H1 (cell line): ENCODE data around the gene PLA2G2E. TPM values are rescaled to one million over a fixed set of nuclear protein-coding genes. Genes with fewer than 3 reads are reported as not detected.

ENCODE experiments used
- CTCF ChIA-PET: fragments of 300-600 bp; sonication (Branson Sonifier 250); formaldehyde crosslinking; loops from one replicate; lab custom pipeline; 2021; ENCODE audit not compliant: partially characterized antibody; lab: Charles Lee
- POLR2A ChIA-PET: fragments of 300-600 bp; sonication (Branson Sonifier 250); formaldehyde crosslinking; loops from one replicate; lab custom pipeline; 2021; ENCODE audit warnings: inconsistent platforms; ENCODE audit not compliant: partially characterized antibody; lab: Charles Lee
- DNase-seq, 2 experiments: peaks; one replicate each; pipeline versions ENCODE4 v3.0.0 to v3.0.0-alpha.2; 2010 to 2022; ENCODE audit warnings: low spot score in 2 of 2, low read depth in 1 of 2, mixed read lengths in 1 of 2
- FAIRE-seq: peaks from 2 replicates; lab custom pipeline; 2011; peaks lifted over from hg19 to GRCh38; lab: Jason Lieb, UNC
- H2AFZ ChIP-seq: 2 replicates; pipeline ENCODE4 v1.8.1; 2012; ENCODE audit warnings: low read length, inconsistent platforms
- H2AK5ac ChIP-seq: 2 replicates; pipeline ENCODE4 v1.6.1; 2013; ENCODE audit warnings: low read depth, low read length
- H2BK120ac ChIP-seq: replicated peaks from 2 replicates; pipeline ENCODE3; 2013; ENCODE audit warnings: low read depth, low read length, inconsistent platforms
- H2BK12ac ChIP-seq: 2 replicates; pipeline ENCODE4 v1.6.1; 2013; ENCODE audit warnings: low read depth, low read length
- H2BK15ac ChIP-seq: 2 replicates; pipeline ENCODE4 v1.6.1; 2013; ENCODE audit warnings: low read length
- H2BK20ac ChIP-seq: 2 replicates; pipeline ENCODE4 v1.6.1; 2013; ENCODE audit warnings: low read length
- H2BK5ac ChIP-seq: 2 replicates; pipeline ENCODE4 v1.6.1; 2013; ENCODE audit warnings: low read depth, low read length
- H3K14ac ChIP-seq: 2 replicates; pipeline ENCODE4 v1.6.1; 2013; ENCODE audit warnings: inconsistent platforms; ENCODE audit not compliant: insufficient read length
- H3K18ac ChIP-seq: 2 replicates; pipeline ENCODE4 v1.6.1; 2013; ENCODE audit warnings: low read length; ENCODE audit errors: extremely low read depth
- H3K23ac ChIP-seq: 2 replicates; pipeline ENCODE4 v1.6.1; 2013; ENCODE audit warnings: inconsistent platforms; ENCODE audit not compliant: insufficient read length
- H3K23me2 ChIP-seq: 2 replicates; pipeline ENCODE4 v1.6.1; 2013; ENCODE audit warnings: low read depth, low read length
- H3K27ac ChIP-seq: 2 replicates; pipeline ENCODE4 v1.6.1; 2011; ENCODE audit warnings: low read depth, low read length, inconsistent platforms
- H3K27me3 ChIP-seq, 4 experiments: replicated peaks in 1 of 4; 1 replicate in 1 of 4; 2 replicates in 3 of 4; pipeline versions ENCODE4 v1.6.1 to v1.8.1; 2011 to 2013; ENCODE audit warnings: low read length in 3 of 4, mild to moderate bottlenecking in 3 of 4, inconsistent platforms in 2 of 4, mixed read lengths in 2 of 4, moderate library complexity in 1 of 4; ENCODE audit not compliant: control insufficient read depth in 3 of 4, insufficient read depth in 3 of 4; ENCODE audit errors: extremely low read depth in 1 of 4
- H3K36me3 ChIP-seq, 4 experiments: 2 replicates each; pipeline versions ENCODE4 v1.6.1 to v1.8.1; 2011 to 2013; ENCODE audit warnings: mild to moderate bottlenecking in 4 of 4, low read length in 3 of 4, moderate library complexity in 2 of 4, control low read depth in 1 of 4, inconsistent platforms in 1 of 4; ENCODE audit not compliant: insufficient read depth in 4 of 4, control insufficient read depth in 2 of 4
- H3K4ac ChIP-seq: replicated peaks from 2 replicates; pipeline ENCODE3; 2013; ENCODE audit warnings: low read length, low read depth, mixed read lengths, inconsistent platforms; ENCODE audit not compliant: insufficient read length
- H3K4me1 ChIP-seq, 4 experiments: replicated peaks in 1 of 4; 1 replicate in 1 of 4; 2 replicates in 3 of 4; pipeline versions ENCODE4 v1.6.1 to v1.8.1; 2011 to 2013; ENCODE audit warnings: low read length in 3 of 4, inconsistent platforms in 2 of 4, mixed read lengths in 1 of 4; ENCODE audit not compliant: insufficient read depth in 4 of 4, control insufficient read depth in 3 of 4
- H3K4me2 ChIP-seq, 2 experiments: 2 replicates each; pipeline versions ENCODE4 v1.6.1 to v1.8.1; 2011 to 2013; ENCODE audit warnings: low read depth in 2 of 2, low read length in 2 of 2, control low read depth in 1 of 2, inconsistent platforms in 1 of 2, mild to moderate bottlenecking in 1 of 2; ENCODE audit not compliant: insufficient read depth in 1 of 2
- H3K4me3 ChIP-seq, 4 experiments: fragments of 200-600, 300-600 bp in 1 of 4; sonication (generic), shearing (Covaris generic), sonication (Bioruptor Twin) in 1 of 4; 2 replicates each; pipeline versions ENCODE4 v1.5.1 to v1.8.1; 2011 to 2016; ENCODE audit warnings: low read length in 4 of 4, low read depth in 3 of 4, control low read depth in 2 of 4, inconsistent platforms in 2 of 4, mild to moderate bottlenecking in 2 of 4, mixed read lengths in 1 of 4, moderate library complexity in 1 of 4; ENCODE audit not compliant: insufficient read depth in 2 of 4; ENCODE audit errors: extremely low read depth in 1 of 4
- H3K56ac ChIP-seq: replicated peaks from 2 replicates; pipeline ENCODE3; 2013; ENCODE audit warnings: low read depth, mild to moderate bottlenecking, mixed read lengths, low read length, inconsistent platforms; ENCODE audit not compliant: insufficient read length
- H3K79me1 ChIP-seq: 2 replicates; pipeline ENCODE4 v1.6.1; 2013; ENCODE audit warnings: low read depth, low read length, control low read depth
- H3K79me2 ChIP-seq, 2 experiments: 2 replicates each; pipeline versions ENCODE4 v1.6.1 to v1.8.1; 2012 to 2013; ENCODE audit warnings: low read length in 2 of 2, mild to moderate bottlenecking in 2 of 2, inconsistent platforms in 1 of 2; ENCODE audit not compliant: insufficient read depth in 2 of 2, control insufficient read depth in 1 of 2
- H3K9ac ChIP-seq, 4 experiments: replicated peaks in 1 of 4; 1 replicate in 1 of 4; 2 replicates in 3 of 4; pipeline versions ENCODE4 v1.6.1 to v1.8.1; 2011 to 2013; ENCODE audit warnings: low read depth in 3 of 4, low read length in 3 of 4, control low read depth in 2 of 4, mild to moderate bottlenecking in 2 of 4, moderate library complexity in 2 of 4, inconsistent platforms in 1 of 4; ENCODE audit errors: extremely low read depth in 1 of 4
- H3K9me3 ChIP-seq, 2 experiments: 2 replicates each; pipeline versions ENCODE4 v1.6.1 to v1.8.1; 2012 to 2013; ENCODE audit warnings: mild to moderate bottlenecking in 2 of 2, moderate library complexity in 2 of 2, control low read depth in 1 of 2, inconsistent platforms in 1 of 2, low read depth in 1 of 2, low read length in 1 of 2, mixed read lengths in 1 of 2; ENCODE audit not compliant: insufficient read depth in 2 of 2
- H4K20me1 ChIP-seq, 2 experiments: replicated peaks in 1 of 2; 2 replicates each; pipeline versions ENCODE3 to v1.8.1; 2011 to 2013; ENCODE audit warnings: inconsistent platforms in 2 of 2, low read length in 2 of 2, mild to moderate bottlenecking in 1 of 2; ENCODE audit not compliant: insufficient read depth in 2 of 2, control insufficient read depth in 1 of 2
- H4K5ac ChIP-seq: 2 replicates; pipeline ENCODE4 v1.6.1; 2013; ENCODE audit warnings: low read length, low read depth, mixed read lengths, inconsistent platforms; ENCODE audit not compliant: insufficient read length
- H4K8ac ChIP-seq: 2 replicates; pipeline ENCODE4 v1.8.0; 2013; ENCODE audit warnings: mild to moderate bottlenecking, moderate library complexity, low read length, inconsistent platforms; ENCODE audit not compliant: insufficient read depth; ENCODE audit errors: extremely low read depth
- H4K91ac ChIP-seq: replicated peaks from 2 replicates; pipeline ENCODE3; 2013; ENCODE audit warnings: low read length, mixed read lengths, inconsistent platforms; ENCODE audit not compliant: insufficient read length
- BCL11A ChIP-seq, 2 experiments: IDR thresholded peaks; one replicate each; pipeline ENCODE4 v1.6.1; 2011; ENCODE audit warnings: low read depth in 2 of 2, low read length in 2 of 2, mild to moderate bottlenecking in 2 of 2
- CBX8 ChIP-seq: fragments of 300-800, 300-1000 bp; sonication (generic); IDR thresholded peaks from 2 replicates; pipeline ENCODE4 v1.7.1; 2016; ENCODE audit warnings: low read depth, low read length, borderline replicate concordance
- CHD2 ChIP-seq: IDR thresholded peaks from 2 replicates; pipeline ENCODE4 v1.6.1; 2012; ENCODE audit warnings: low read length, improper control_type of control experiment
- EP300 ChIP-seq, 2 experiments: IDR thresholded peaks; 1 replicate in 1 of 2; 2 replicates in 1 of 2; pipeline ENCODE4 v1.6.1; 2011 to 2012; ENCODE audit warnings: low read depth in 2 of 2, low read length in 2 of 2, mild to moderate bottlenecking in 2 of 2, borderline replicate concordance in 1 of 2, inconsistent platforms in 1 of 2, moderate library complexity in 1 of 2
- HDAC6 ChIP-seq: IDR thresholded peaks from one replicate; pipeline ENCODE4 v1.7.1; 2012; ENCODE audit warnings: low read depth, mild to moderate bottlenecking, inconsistent platforms, low read length, moderate library complexity
- JUND ChIP-seq: IDR thresholded peaks from 2 replicates; pipeline ENCODE4 v1.6.1; 2011; ENCODE audit warnings: mild to moderate bottlenecking, improper control_type of control experiment, low read length
- KDM4A ChIP-seq: IDR thresholded peaks from one replicate; pipeline ENCODE4 v1.7.1; 2012; ENCODE audit warnings: low read depth, mild to moderate bottlenecking, moderate library complexity, low read length, inconsistent platforms; ENCODE audit not compliant: severe bottlenecking
- POLR2A ChIP-seq, 2 experiments: IDR thresholded peaks; 1 replicate in 1 of 2; 2 replicates in 1 of 2; pipeline ENCODE4 v1.6.1; 2011; ENCODE audit warnings: low read depth in 2 of 2, low read length in 2 of 2, mild to moderate bottlenecking in 2 of 2; ENCODE audit errors: control extremely low read depth in 1 of 2
- POU5F1 ChIP-seq: IDR thresholded peaks from 2 replicates; pipeline ENCODE4 v1.6.1; 2011; ENCODE audit warnings: low read depth, mild to moderate bottlenecking, low read length, moderate library complexity
- SIN3A ChIP-seq, 2 experiments: IDR thresholded peaks in 1 of 2; conservative IDR thresholded peaks in 1 of 2; 2 replicates each; pipeline ENCODE4 v1.6.1; 2011 to 2012; ENCODE audit warnings: low read length in 2 of 2, improper control_type of control experiment in 1 of 2, low read depth in 1 of 2, mild to moderate bottlenecking in 1 of 2
- SIX5 ChIP-seq: IDR thresholded peaks from 2 replicates; pipeline ENCODE4 v1.6.1; 2011; ENCODE audit warnings: mild to moderate bottlenecking, low read depth, low read length
- SP1 ChIP-seq: IDR thresholded peaks from 2 replicates; pipeline ENCODE4 v1.6.1; 2011; ENCODE audit warnings: low read depth, low read length
- WGBS, 2 experiments: shearing (Covaris generic) in 1 of 2; methylation state at CpG; one replicate each; pipeline versions ENCODE4 v1.1.6 to v1.1.7; 2013 to 2015; ENCODE audit warnings: low lambda C conversion rate in 2 of 2, mixed read lengths in 2 of 2, inconsistent platforms in 1 of 2, low coverage in 1 of 2, missing lambda C conversion rate in 1 of 2; ENCODE audit not compliant: insufficient replicate concordance in 2 of 2, insufficient coverage in 1 of 2, insufficient read length in 1 of 2; ENCODE audit errors: extremely low coverage in 1 of 2, missing lambda C conversion rate in 1 of 2; 5-methylcytosine and 5-hydroxymethylcytosine counted together
- polyA plus RNA-seq, 7 experiments: library from polyadenylated mRNA; depleted of rRNA in 3 of 7; stranded (reverse) in 5 of 7; unstranded in 2 of 7; fragments of >200 nt in 5 of 7; fragments of 200-250 nt in 2 of 7; gene quantifications; 1 replicate in 5 of 7; 2 replicates in 1 of 7; 4 replicates in 1 of 7; pipeline versions ENCODE4 v1.2.1 to v1.2.3, GENCODE V29; 2011 to 2013; ENCODE audit warnings: missing spikeins in 2 of 7, mixed read lengths in 2 of 7
- total RNA-seq: library from RNA; stranded (reverse); fragmentation: NEBNext Ultra II Directional; extraction: Animal tissue kit (Norgen Biotek cat#: 25700); gene quantifications from 2 replicates; pipeline ENCODE4 v1.2.1, GENCODE V29; 2021
- TF ChIP-seq, protein P1 (sequence below): IDR thresholded peaks from 2 replicates; pipeline ENCODE4 v1.6.1; 2011; ENCODE audit warnings: low read depth, mild to moderate bottlenecking, low read length; ENCODE audit not compliant: insufficient read depth
- TF ChIP-seq, protein P2 (sequence below): IDR thresholded peaks from 2 replicates; pipeline ENCODE4 v1.6.1; 2012; ENCODE audit warnings: inconsistent platforms

The PLA2G2E gene
- total and polyA plus RNA-seq, 2 of the 8 experiments (the other 6 are each of a cell fraction or from before 2014, with no cell fraction given) = not detected

DNA sequence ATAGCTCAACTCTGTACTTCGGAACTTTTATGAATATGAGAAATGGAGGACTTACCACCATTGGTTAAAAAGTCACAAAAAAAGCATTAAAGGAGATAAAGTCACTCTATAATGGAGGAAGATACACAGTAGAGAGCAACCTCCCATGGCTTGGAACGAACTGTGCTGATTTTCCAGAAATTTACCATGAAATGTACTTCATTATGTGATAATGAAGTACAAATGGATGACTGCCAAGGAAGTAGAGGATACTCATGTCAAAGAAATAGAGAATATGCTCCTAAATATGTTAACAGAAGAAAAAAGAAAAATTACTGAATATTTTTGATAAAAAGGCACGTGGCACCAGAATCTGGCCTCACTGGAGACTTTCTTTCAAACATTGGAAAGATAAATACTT is 23.6 kb upstream of the PLA2G2E start:
- H2BK20ac ChIP-seq = no peak overlapping the region
- H2BK15ac ChIP-seq = no peak overlapping the region
- ChIA-PET POLR2A (interaction anchor here (1.4 kb wide), 1 partner anchor 26 kb away, joined by 3 read pairs; no protein-coding TSS in a partner anchor), CTCF (interaction anchor here (1.0 to 1.4 kb wide), 3 partner anchors 15 to 31 kb away, joined by 4 to 5 read pairs (median 5); no protein-coding TSS in a partner anchor)
- no peak overlapping the region for H3K9ac ChIP-seq
- H3K79me1 ChIP-seq = no peaks in the 10 kb centered on the region
- H3K4ac ChIP-seq = no peak overlapping the region
- H3K18ac ChIP-seq = no peak overlapping the region
- no peak for FAIRE-seq
- H3K36me3 ChIP-seq = no peaks in the 10 kb centered on the region
- H2BK5ac ChIP-seq = no peak overlapping the region
- WGBS, 2 experiments = 87% methylated on average over 3 of the region's 3 CpGs; no CpG with 5 or more reads in 1 of the 2 experiments
- DNase-seq = no peak
- no peak overlapping the region for H3K23ac ChIP-seq
- H2BK12ac ChIP-seq = no peak overlapping the region
- H4K20me1 ChIP-seq = no peaks in the 10 kb centered on the region
- no peak overlapping the region for H2AK5ac ChIP-seq
- H4K8ac ChIP-seq = no peak overlapping the region
- H3K4me3 ChIP-seq = no peak overlapping the region
- H3K4me1 ChIP-seq = 0 out of 7 replicates have a peak, but pooled peaks cover 0 to 3% (median under 1%) of the 10 kb centered on the region in 4 experiments
- no peaks in the 10 kb centered on the region for H3K27me3 ChIP-seq
- H3K14ac ChIP-seq = no peak overlapping the region
- no peak overlapping the region for H4K91ac ChIP-seq
- no peak overlapping the region for H3K27ac ChIP-seq
- no peaks in the 10 kb centered on the region for H3K9me3 ChIP-seq
- no peak overlapping the region for H2AFZ ChIP-seq
- H2BK120ac ChIP-seq = no peak overlapping the region
- no peaks in the 10 kb centered on the region; the same call in 1 of the 2 replicates for H3K23me2 ChIP-seq
- H3K4me2 ChIP-seq = no peak overlapping the region
- H3K56ac ChIP-seq = no peak overlapping the region
- no peak overlapping the region for H4K5ac ChIP-seq
- H3K79me2 ChIP-seq = no peaks in the 10 kb centered on the region
- TF ChIP-seq CBX8 (no peak), POLR2A (IDR thresholded peaks at IDR 0.05; ENCODE audit: control extremely low read depth in 1 of 2, low read depth in 2 of 2, low read length in 2 of 2) (no peak), CHD2 (no peak), SP1 (no peak), POU5F1 (no peak), JUND (no peak), SIX5 (no peak), EP300 (IDR thresholded peaks at IDR 0.05; ENCODE audit: borderline replicate concordance in 1 of 2, low read depth in 2 of 2, low read length in 2 of 2) (no peak), BCL11A (IDR thresholded peaks at IDR 0.05; ENCODE audit: low read depth in 2 of 2, low read length in 2 of 2) (no peak), KDM4A (no peak), SIN3A (conservative IDR thresholded peaks at IDR 0.05 in 1 of 2, IDR thresholded peaks at IDR 0.05 in 1 of 2; ENCODE audit: low read depth in 1 of 2, low read length in 2 of 2) (no peak), HDAC6 (no peak)
- TF ChIP-seq, protein P1, sequence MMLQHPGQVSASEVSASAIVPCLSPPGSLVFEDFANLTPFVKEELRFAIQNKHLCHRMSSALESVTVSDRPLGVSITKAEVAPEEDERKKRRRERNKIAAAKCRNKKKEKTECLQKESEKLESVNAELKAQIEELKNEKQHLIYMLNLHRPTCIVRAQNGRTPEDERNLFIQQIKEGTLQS = no peak
- TF ChIP-seq, protein P2, sequence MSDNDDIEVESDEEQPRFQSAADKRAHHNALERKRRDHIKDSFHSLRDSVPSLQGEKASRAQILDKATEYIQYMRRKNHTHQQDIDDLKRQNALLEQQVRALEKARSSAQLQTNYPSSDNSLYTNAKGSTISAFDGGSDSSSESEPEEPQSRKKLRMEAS = no peak
